Endothelial cell of umbilical vein (primary cell): ENCODE data around the gene TMOD2.

Source experiments
- EZH2 ChIP-seq: IDR thresholded peaks from 2 replicates; pipeline ENCODE4 v1.6.1; 2012; ENCODE audit warnings: borderline replicate concordance, low read depth, mild to moderate bottlenecking, moderate library complexity, low read length, inconsistent platforms; ENCODE audit not compliant: severe bottlenecking
- POLR2A ChIP-seq: IDR thresholded peaks from 2 replicates; pipeline ENCODE4 v1.6.1; 2012; ENCODE audit warnings: low read depth, mild to moderate bottlenecking, control low read depth, low read length
- POLR2AphosphoS5 ChIP-seq: IDR thresholded peaks from 2 replicates; pipeline ENCODE4 v1.6.1; 2012; ENCODE audit warnings: low read depth, mild to moderate bottlenecking, control low read depth, low read length, moderate library complexity; ENCODE audit not compliant: insufficient read depth
- TF ChIP-seq, protein P1 (sequence below), 2 donors: IDR thresholded peaks; 1 replicate in 1 of 2; 2 replicates in 1 of 2; pipeline ENCODE4 v1.5.1; 2011; ENCODE audit warnings: low read length in 2 of 2, mild to moderate bottlenecking in 2 of 2, moderate library complexity in 2 of 2, control low read depth in 1 of 2, inconsistent platforms in 1 of 2, low read depth in 1 of 2; ENCODE audit not compliant: insufficient read depth in 1 of 2; ENCODE audit errors: extremely low read depth in 1 of 2

DNA sequence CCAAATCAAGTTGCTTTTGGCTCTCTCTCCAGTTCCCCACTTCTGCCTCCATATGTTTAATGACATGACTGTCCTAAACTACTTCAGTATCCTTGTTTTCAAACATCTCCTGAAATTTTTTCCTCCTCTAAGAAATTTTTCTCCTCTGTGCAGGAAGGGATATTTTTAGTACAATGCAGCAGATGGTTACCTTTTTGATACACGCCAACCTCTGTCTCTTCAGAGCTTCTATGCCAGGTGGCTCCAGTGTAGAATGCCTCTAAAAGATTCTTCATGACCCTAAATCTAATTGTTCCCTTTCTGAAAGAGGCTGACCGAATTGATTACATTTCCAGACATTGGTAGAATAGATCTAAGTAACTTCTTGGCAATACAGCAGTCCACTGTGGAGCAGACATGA lies 111.7 kb downstream of the TMOD2 start:
- TF ChIP-seq EZH2 = no peak
- TF ChIP-seq, protein P1, sequence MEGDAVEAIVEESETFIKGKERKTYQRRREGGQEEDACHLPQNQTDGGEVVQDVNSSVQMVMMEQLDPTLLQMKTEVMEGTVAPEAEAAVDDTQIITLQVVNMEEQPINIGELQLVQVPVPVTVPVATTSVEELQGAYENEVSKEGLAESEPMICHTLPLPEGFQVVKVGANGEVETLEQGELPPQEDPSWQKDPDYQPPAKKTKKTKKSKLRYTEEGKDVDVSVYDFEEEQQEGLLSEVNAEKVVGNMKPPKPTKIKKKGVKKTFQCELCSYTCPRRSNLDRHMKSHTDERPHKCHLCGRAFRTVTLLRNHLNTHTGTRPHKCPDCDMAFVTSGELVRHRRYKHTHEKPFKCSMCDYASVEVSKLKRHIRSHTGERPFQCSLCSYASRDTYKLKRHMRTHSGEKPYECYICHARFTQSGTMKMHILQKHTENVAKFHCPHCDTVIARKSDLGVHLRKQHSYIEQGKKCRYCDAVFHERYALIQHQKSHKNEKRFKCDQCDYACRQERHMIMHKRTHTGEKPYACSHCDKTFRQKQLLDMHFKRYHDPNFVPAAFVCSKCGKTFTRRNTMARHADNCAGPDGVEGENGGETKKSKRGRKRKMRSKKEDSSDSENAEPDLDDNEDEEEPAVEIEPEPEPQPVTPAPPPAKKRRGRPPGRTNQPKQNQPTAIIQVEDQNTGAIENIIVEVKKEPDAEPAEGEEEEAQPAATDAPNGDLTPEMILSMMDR (IDR thresholded peaks at IDR 0.05; ENCODE audit: extremely low read depth in 1 of 2, insufficient read depth in 1 of 2, low read depth in 1 of 2, low read length in 2 of 2) = no peak
- TF ChIP-seq POLR2AphosphoS5 = no peak
- TF ChIP-seq POLR2A = no peak
